ENCODE measurements around the gene HTRA1. TPM values are rescaled to one million over a fixed set of nuclear protein-coding genes. Genes with fewer than 3 reads are reported as not detected.

Gene HTRA1
- total and polyA plus RNA-seq, 7 donors = 22.7 to 162 (median 119) TPM

GRCh38 chr10:122515588-122516231 is 54.4 kb downstream of the HTRA1 start:
- WGBS, 2 donors = 77 to 87% methylated on average over 16 of the region's 16 CpGs
- H3K4me1 ChIP-seq = no peaks in the 10 kb centered on the region
- H3K4me3 ChIP-seq = no peak overlapping the region
- H3K36me3 ChIP-seq = peaks cover 9 to 57% (median 25%) of the 10 kb centered on the region in 4 donors
- no peak for TF ChIP-seq CTCF (IDR thresholded peaks at IDR 0.05)
- no peak for TF ChIP-seq POLR2A (IDR thresholded peaks at IDR 0.05)
- no peak for TF ChIP-seq POLR2AphosphoS5 (IDR thresholded peaks at IDR 0.05)
- TF ChIP-seq EP300 (IDR thresholded peaks at IDR 0.05) = no peak
- intact Hi-C loops (cut with DNase I) = no loop called here
- peak overlapping the region in 3 of 4 donors; percentile 6 to 43 (median 35) for H3K27ac ChIP-seq
- H3K27me3 ChIP-seq = no peaks in the 10 kb centered on the region
- no peaks in the 10 kb centered on the region for H3K9me3 ChIP-seq
- DNase-seq = no peak

GRCh38 chr10:122516734-122517133 is 55.4 kb downstream of the HTRA1 start:
- H3K9me3 ChIP-seq = no peaks in the 10 kb centered on the region
- peaks cover 9 to 55% (median 21%) of the 10 kb centered on the region in 4 donors for H3K36me3 ChIP-seq
- no peaks in the 10 kb centered on the region for H3K27me3 ChIP-seq
- no peak overlapping the region for H3K27ac ChIP-seq
- no peak overlapping the region for H3K4me3 ChIP-seq
- no peaks in the 10 kb centered on the region for H3K4me1 ChIP-seq
- TF ChIP-seq CTCF (IDR thresholded peaks at IDR 0.05) = no peak
- DNase-seq = no peak
- WGBS, 2 donors = 74 to 80% methylated on average over 4 of the region's 4 CpGs
- intact Hi-C loops (cut with DNase I) = no loop called here

GRCh38 chr10:122519144-122519543 is 57.8 kb downstream of the HTRA1 start:
- 66 to 79% methylated on average over 7 of the region's 7 CpGs for WGBS, 2 donors
- no peak for DNase-seq
- no peak for TF ChIP-seq EP300 (IDR thresholded peaks at IDR 0.05)
- no peak for TF ChIP-seq POLR2A (IDR thresholded peaks at IDR 0.05)
- no peak for TF ChIP-seq POLR2AphosphoS5 (IDR thresholded peaks at IDR 0.05)
- no peak for TF ChIP-seq CTCF (IDR thresholded peaks at IDR 0.05)

GRCh38 chr10:122519873-122520272 is 58.5 kb downstream of the HTRA1 start:
- Histone ChIP-seq H3K9me3 (no peaks in the 10 kb centered on the region), H3K36me3 (peaks cover 0 to 28% (median 15%) of the 10 kb centered on the region in 4 donors), H3K27ac (no peak overlapping the region), H3K4me3 (no peak overlapping the region), H3K27me3 (no peaks in the 10 kb centered on the region), H3K4me1 (no peaks in the 10 kb centered on the region)
- intact Hi-C loops (cut with DNase I) = no loop called here
- no peak for TF ChIP-seq POLR2AphosphoS5 (IDR thresholded peaks at IDR 0.05)
- no peak for TF ChIP-seq EP300 (IDR thresholded peaks at IDR 0.05)
- no peak for TF ChIP-seq POLR2A (IDR thresholded peaks at IDR 0.05)
- no peak for DNase-seq
- 87 to 90% methylated on average over 15 of the region's 15 CpGs for WGBS, 2 donors

More at GRCh38 chr10:122519144-122519543, 57.8 kb downstream of the HTRA1 start:
- H3K4me3 ChIP-seq = no peak overlapping the region
- no peaks in the 10 kb centered on the region for H3K27me3 ChIP-seq
- H3K9me3 ChIP-seq = no peaks in the 10 kb centered on the region
- no peak overlapping the region for H3K27ac ChIP-seq
- intact Hi-C loops (cut with DNase I) = no loop called here
- H3K4me1 ChIP-seq = no peaks in the 10 kb centered on the region
- H3K36me3 ChIP-seq = peaks cover 2 to 35% (median 18%) of the 10 kb centered on the region in 4 donors

- H3K4me1 ChIP-seq = no peaks in the 10 kb centered on the region
- H3K36me3 ChIP-seq = peaks cover 0 to 17% (median 7%) of the 10 kb centered on the region in 4 donors
- WGBS, 2 donors = 68 to 82% methylated on average over 3 of the region's 3 CpGs
- no peaks in the 10 kb centered on the region for H3K27me3 ChIP-seq
- H3K4me3 ChIP-seq = no peak overlapping the region
- no peak for TF ChIP-seq POLR2A (IDR thresholded peaks at IDR 0.05)
- no peak overlapping the region for H3K27ac ChIP-seq
- DNase-seq = no peak
- intact Hi-C loops (cut with DNase I) = no loop called here
- no peaks in the 10 kb centered on the region for H3K9me3 ChIP-seq
These were observed 59.7 kb downstream of the HTRA1 start for GRCh38 chr10:122521011-122521410.

GRCh38 chr10:122524811-122525210 is 63.5 kb downstream of the HTRA1 start:
- Histone ChIP-seq H3K27ac (no peak overlapping the region), H3K4me1 (no peaks in the 10 kb centered on the region), H3K9me3 (no peaks in the 10 kb centered on the region), H3K27me3 (no peaks in the 10 kb centered on the region), H3K36me3 (no peaks in the 10 kb centered on the region), H3K4me3 (no peak overlapping the region)
- TF ChIP-seq CTCF (IDR thresholded peaks at IDR 0.05) (no peak), POLR2AphosphoS5 (IDR thresholded peaks at IDR 0.05) (no peak), POLR2A (IDR thresholded peaks at IDR 0.05) (no peak), EP300 (IDR thresholded peaks at IDR 0.05) (no peak)
- no peak for DNase-seq
- intact Hi-C loops (cut with DNase I) = no loop called here
- 94 to 95% methylated on average over 3 of the region's 3 CpGs for WGBS, 2 donors

Data from sigmoid colon (tissue), 7 donors.